NCI-H187 treated with DMSO at 0.1 percent for 48 hours (cell line): ENCODE results near the gene LRRC74B.
"Not testable (repeated sequence)": the region's sequence is repeated elsewhere in the genome, so short reads cannot be mapped to it uniquely, and the experiment has no call there.

Experiments used
- DNase-seq: peaks from one replicate; lab custom pipeline; 2025; lab: John Stamatoyannopoulos, UW

The LRRC74B gene

GRCh38 chr22:21031545-21032036 is 14.2 kb upstream of the LRRC74B start:
- no peak for DNase-seq

GRCh38 chr22:21032037-21032867 is 13.5 kb upstream of the LRRC74B start, which contains the start of gene SLC7A4:
Gene SLC7A4 (minus strand): TSS chr22:21032561. CDS start chr22:21031812, 749 bp downstream.
- no peak for DNase-seq

- no peak for DNase-seq
These were observed 12.7 kb upstream of the LRRC74B start for GRCh38 chr22:21032868-21033688.

GRCh38 chr22:21033895-21034294 is 11.9 kb upstream of the LRRC74B start:
- DNase-seq, result no peak

- DNase-seq, result no peak
These were observed 10.8 kb upstream of the LRRC74B start for GRCh38 chr22:21034989-21035388.

GRCh38 chr22:21038405-21038804 is 7.3 kb upstream of the LRRC74B start:
- no peak for DNase-seq

GRCh38 chr22:21039158-21039557 is 6.6 kb upstream of the LRRC74B start:
- DNase-seq, result not testable (repeated sequence)

- no peak for DNase-seq
These were observed 3.8 kb upstream of the LRRC74B start for GRCh38 chr22:21041937-21042336.

GRCh38 chr22:21042978-21043859 is 2.5 kb upstream of the LRRC74B start:
- no peak for DNase-seq

GRCh38 chr22:21043860-21044535 is 1.7 kb upstream of the LRRC74B start:
- no peak for DNase-seq

GRCh38 chr22:21044931-21045584 is 688 bp upstream of the LRRC74B start:
- DNase-seq, result no peak

- DNase-seq, result no peak
These were observed 1.4 kb downstream of the LRRC74B start for GRCh38 chr22:21047035-21047661.

GRCh38 chr22:21047730-21048129 is 2.0 kb downstream of the LRRC74B start:
- peak; percentile 25 for DNase-seq

GRCh38 chr22:21048448-21048847 is 2.7 kb downstream of the LRRC74B start:
- DNase-seq, result not testable (repeated sequence)

GRCh38 chr22:21048965-21049364 is 3.2 kb downstream of the LRRC74B start:
- DNase-seq, result not testable (repeated sequence)

GRCh38 chr22:21051145-21051830 is 5.5 kb downstream of the LRRC74B start:
- DNase-seq, result no peak

GRCh38 chr22:21051831-21052400 is 6.2 kb downstream of the LRRC74B start:
- no peak for DNase-seq

- DNase-seq, result no peak
These were observed 7.1 kb downstream of the LRRC74B start for GRCh38 chr22:21052715-21053459.
